Panc1 (cell line): ENCODE results near the gene ZBTB47. TPM values are rescaled to one million over a fixed set of nuclear protein-coding genes. Genes with fewer than 3 reads are reported as not detected.

Experiments
- ATAC-seq: fragments of 200-7000 bp; cut with Tn5 transposase; 2 replicates; pipeline ENCODE4 v1.9.1; 2020; ENCODE audit warnings: mild to moderate bottlenecking, moderate library complexity
- BruUV-seq: library from RNA; stranded (reverse); fragments of 400-500 nt; replicated peaks from 2 replicates; lab custom pipeline; 2021; lab: Mats Ljungman, UMichigan
- CTCF ChIA-PET: fragments of 300-600 bp; sonication (Branson Sonifier 250); formaldehyde crosslinking; loops from one replicate; lab custom pipeline; 2022; ENCODE audit warnings: antibody characterized with exemption; lab: Charles Lee
- POLR2A ChIA-PET: fragments of 300-600 bp; sonication (Branson Sonifier 250); formaldehyde crosslinking; loops from one replicate; lab custom pipeline; 2022; ENCODE audit warnings: antibody characterized with exemption; lab: Charles Lee
- DNase-seq: peaks from one replicate; pipeline ENCODE4 v3.0.0-alpha.2; 2010; ENCODE audit warnings: low read depth, low spot score
- H3K27ac ChIP-seq: 2 replicates; pipeline ENCODE4 v1.5.1; 2011; ENCODE audit warnings: mild to moderate bottlenecking, low read length, inconsistent platforms
- H3K27me3 ChIP-seq: fragments of 200-500 bp; sonication (Bioruptor generic); 2 replicates; pipeline ENCODE4 v1.6.0; 2014; ENCODE audit warnings: low read length, inconsistent platforms; ENCODE audit not compliant: control insufficient read depth, insufficient read depth
- H3K36me3 ChIP-seq: fragments of 200-500 bp; sonication (Bioruptor generic); 2 replicates; pipeline ENCODE4 v1.5.1; 2014; ENCODE audit warnings: inconsistent platforms, mild to moderate bottlenecking, low read length, moderate library complexity; ENCODE audit not compliant: control insufficient read depth, insufficient read depth
- H3K4me1 ChIP-seq: 2 replicates; pipeline ENCODE4 v1.5.1; 2011; ENCODE audit warnings: inconsistent platforms, mild to moderate bottlenecking, low read length, moderate library complexity; ENCODE audit not compliant: control insufficient read depth, insufficient read depth
- H3K4me3 ChIP-seq, 2 experiments: 2 replicates each; pipeline ENCODE4 v1.5.1; 2011 to 2012; ENCODE audit warnings: low read depth in 2 of 2, low read length in 2 of 2, mild to moderate bottlenecking in 2 of 2, inconsistent platforms in 1 of 2, moderate library complexity in 1 of 2
- H3K9me3 ChIP-seq: fragments of 200-500 bp; sonication (Bioruptor generic); 2 replicates; pipeline ENCODE4 v1.5.1; 2014; ENCODE audit warnings: low read depth, mild to moderate bottlenecking, inconsistent platforms, low read length, moderate library complexity; ENCODE audit not compliant: control insufficient read depth, insufficient read depth
- POLR2AphosphoS5 ChIP-seq: IDR thresholded peaks from 2 replicates; pipeline ENCODE4 v1.6.1; 2012; ENCODE audit warnings: mild to moderate bottlenecking, low read depth, low read length, moderate library complexity
- SIN3A ChIP-seq: IDR thresholded peaks from 2 replicates; pipeline ENCODE4 v1.6.1; 2012; ENCODE audit warnings: low read depth, mild to moderate bottlenecking, low read length, moderate library complexity, borderline replicate concordance; ENCODE audit not compliant: insufficient read depth
- TCF7L2 ChIP-seq: IDR thresholded peaks from 2 replicates; pipeline ENCODE4 v1.6.1; 2011; ENCODE audit warnings: mild to moderate bottlenecking, low read depth, low read length, inconsistent platforms
- in situ Hi-C: cut with HindIII; loops from 2 replicates; pipeline ENCODE4 v1.10.0; 2016; ENCODE audit warnings: low sequenced_read_pairs, low pct_unique_long_range_greater_than_20kb
- intact Hi-C: fragments of 100-400 bp; cut with micrococcal nuclease; formaldehyde crosslinking; loops from one replicate; pipeline ENCODE4 v1.10.0; 2022; ENCODE audit not compliant: unreplicated experiment
- total RNA-seq: library from RNA; stranded (reverse); gene quantifications from one replicate; pipeline ENCODE4 v1.2.1, GENCODE V29; 2021; ENCODE audit not compliant: unreplicated experiment
- TF ChIP-seq, protein P1 (sequence below), 2 experiments: IDR thresholded peaks; 2 replicates each; pipeline ENCODE4 v1.6.1; 2011 to 2012; ENCODE audit warnings: low read depth in 2 of 2, control low read depth in 1 of 2, low read length in 1 of 2, mild to moderate bottlenecking in 1 of 2, moderate library complexity in 1 of 2; ENCODE audit not compliant: insufficient read depth in 1 of 2
- TF ChIP-seq, protein P2 (sequence below): fragments of 450-650 bp; IDR thresholded peaks from 2 replicates; pipeline ENCODE4 v1.5.1; 2017; ENCODE audit warnings: mild to moderate bottlenecking

ZBTB47 gene
- total RNA-seq, 1 experiment from 2014 or later, result 3.6 TPM

- TF ChIP-seq, protein P1, sequence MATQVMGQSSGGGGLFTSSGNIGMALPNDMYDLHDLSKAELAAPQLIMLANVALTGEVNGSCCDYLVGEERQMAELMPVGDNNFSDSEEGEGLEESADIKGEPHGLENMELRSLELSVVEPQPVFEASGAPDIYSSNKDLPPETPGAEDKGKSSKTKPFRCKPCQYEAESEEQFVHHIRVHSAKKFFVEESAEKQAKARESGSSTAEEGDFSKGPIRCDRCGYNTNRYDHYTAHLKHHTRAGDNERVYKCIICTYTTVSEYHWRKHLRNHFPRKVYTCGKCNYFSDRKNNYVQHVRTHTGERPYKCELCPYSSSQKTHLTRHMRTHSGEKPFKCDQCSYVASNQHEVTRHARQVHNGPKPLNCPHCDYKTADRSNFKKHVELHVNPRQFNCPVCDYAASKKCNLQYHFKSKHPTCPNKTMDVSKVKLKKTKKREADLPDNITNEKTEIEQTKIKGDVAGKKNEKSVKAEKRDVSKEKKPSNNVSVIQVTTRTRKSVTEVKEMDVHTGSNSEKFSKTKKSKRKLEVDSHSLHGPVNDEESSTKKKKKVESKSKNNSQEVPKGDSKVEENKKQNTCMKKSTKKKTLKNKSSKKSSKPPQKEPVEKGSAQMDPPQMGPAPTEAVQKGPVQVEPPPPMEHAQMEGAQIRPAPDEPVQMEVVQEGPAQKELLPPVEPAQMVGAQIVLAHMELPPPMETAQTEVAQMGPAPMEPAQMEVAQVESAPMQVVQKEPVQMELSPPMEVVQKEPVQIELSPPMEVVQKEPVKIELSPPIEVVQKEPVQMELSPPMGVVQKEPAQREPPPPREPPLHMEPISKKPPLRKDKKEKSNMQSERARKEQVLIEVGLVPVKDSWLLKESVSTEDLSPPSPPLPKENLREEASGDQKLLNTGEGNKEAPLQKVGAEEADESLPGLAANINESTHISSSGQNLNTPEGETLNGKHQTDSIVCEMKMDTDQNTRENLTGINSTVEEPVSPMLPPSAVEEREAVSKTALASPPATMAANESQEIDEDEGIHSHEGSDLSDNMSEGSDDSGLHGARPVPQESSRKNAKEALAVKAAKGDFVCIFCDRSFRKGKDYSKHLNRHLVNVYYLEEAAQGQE (IDR thresholded peaks at IDR 0.05; ENCODE audit: insufficient read depth in 1 of 2, low read depth in 2 of 2, low read length in 1 of 2), result no peak
- TF ChIP-seq, protein P2, sequence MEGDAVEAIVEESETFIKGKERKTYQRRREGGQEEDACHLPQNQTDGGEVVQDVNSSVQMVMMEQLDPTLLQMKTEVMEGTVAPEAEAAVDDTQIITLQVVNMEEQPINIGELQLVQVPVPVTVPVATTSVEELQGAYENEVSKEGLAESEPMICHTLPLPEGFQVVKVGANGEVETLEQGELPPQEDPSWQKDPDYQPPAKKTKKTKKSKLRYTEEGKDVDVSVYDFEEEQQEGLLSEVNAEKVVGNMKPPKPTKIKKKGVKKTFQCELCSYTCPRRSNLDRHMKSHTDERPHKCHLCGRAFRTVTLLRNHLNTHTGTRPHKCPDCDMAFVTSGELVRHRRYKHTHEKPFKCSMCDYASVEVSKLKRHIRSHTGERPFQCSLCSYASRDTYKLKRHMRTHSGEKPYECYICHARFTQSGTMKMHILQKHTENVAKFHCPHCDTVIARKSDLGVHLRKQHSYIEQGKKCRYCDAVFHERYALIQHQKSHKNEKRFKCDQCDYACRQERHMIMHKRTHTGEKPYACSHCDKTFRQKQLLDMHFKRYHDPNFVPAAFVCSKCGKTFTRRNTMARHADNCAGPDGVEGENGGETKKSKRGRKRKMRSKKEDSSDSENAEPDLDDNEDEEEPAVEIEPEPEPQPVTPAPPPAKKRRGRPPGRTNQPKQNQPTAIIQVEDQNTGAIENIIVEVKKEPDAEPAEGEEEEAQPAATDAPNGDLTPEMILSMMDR, result no peak
- TF ChIP-seq SIN3A (no peak), TCF7L2 (no peak), POLR2AphosphoS5 (no peak)
- in situ Hi-C loops (no loop called here), intact Hi-C loops (no loop called here)
- ATAC-seq, result peak; percentile 41; the same call in 1 of the 2 replicates
- Histone ChIP-seq H3K4me3 (no peak overlapping the region), H3K9me3 (no peaks in the 10 kb centered on the region), H3K27ac (no peak overlapping the region), H3K27me3 (no peaks in the 10 kb centered on the region), H3K4me1 (no peaks in the 10 kb centered on the region), H3K36me3 (no peaks in the 10 kb centered on the region)
- no peak for DNase-seq
- CTCF ChIA-PET, result no interaction called here
- no TSS peak for BruUV-seq
- POLR2A ChIA-PET, result no interaction called here
Measured at GRCh38 chr3:42699511-42699971, 46.0 kb downstream of the ZBTB47 start.

GRCh38 chr3:42700366-42701288 is 47.1 kb downstream of the ZBTB47 start:
- intact Hi-C loops (no loop called here), in situ Hi-C loops (no loop called here)
- no peaks in the 10 kb centered on the region for H3K4me1 ChIP-seq
- no peaks in the 10 kb centered on the region for H3K9me3 ChIP-seq
- no peak for ATAC-seq
- no TSS peak for BruUV-seq
- no peak overlapping the region for H3K4me3 ChIP-seq
- H3K27me3 ChIP-seq, result no peaks in the 10 kb centered on the region
- TF ChIP-seq, protein P1 (IDR thresholded peaks at IDR 0.05; ENCODE audit: insufficient read depth in 1 of 2, low read depth in 2 of 2, low read length in 1 of 2), result no peak
- TF ChIP-seq POLR2AphosphoS5 (no peak), TCF7L2 (no peak), SIN3A (no peak)
- TF ChIP-seq, protein P2, result no peak
- ChIA-PET CTCF (no interaction called here), POLR2A (no interaction called here)
- no peak overlapping the region for H3K27ac ChIP-seq
- H3K36me3 ChIP-seq, result no peaks in the 10 kb centered on the region
- DNase-seq, result no peak
